ENCODE measurements around the gene METTL9. TPM values are rescaled to one million over a fixed set of nuclear protein-coding genes. Genes with fewer than 3 reads are reported as not detected.

Gene METTL9
- total RNA-seq, 1 donor from 2014 or later, result 108 TPM

DNA sequence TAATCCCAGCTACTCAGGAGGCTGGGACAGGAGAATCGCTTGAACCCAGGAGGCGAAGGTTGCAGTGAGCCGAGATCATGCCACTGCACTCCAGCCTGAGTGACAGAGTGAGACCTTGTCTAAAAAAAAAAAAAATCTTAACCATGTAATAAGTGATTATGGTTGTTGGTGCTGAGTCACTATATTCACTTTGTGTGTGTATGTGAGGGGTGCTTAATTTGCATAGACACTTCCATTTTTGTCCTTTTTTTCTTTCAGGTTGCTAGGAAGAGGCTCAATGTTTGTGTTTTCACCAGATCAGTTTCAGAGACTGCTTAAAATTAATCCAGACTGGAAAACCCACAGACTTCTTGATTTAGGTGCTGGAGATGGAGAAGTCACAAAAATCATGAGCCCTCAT is 18.2 kb downstream of the METTL9 start:
- no peak for DNase-seq
- TF ChIP-seq, protein P1, sequence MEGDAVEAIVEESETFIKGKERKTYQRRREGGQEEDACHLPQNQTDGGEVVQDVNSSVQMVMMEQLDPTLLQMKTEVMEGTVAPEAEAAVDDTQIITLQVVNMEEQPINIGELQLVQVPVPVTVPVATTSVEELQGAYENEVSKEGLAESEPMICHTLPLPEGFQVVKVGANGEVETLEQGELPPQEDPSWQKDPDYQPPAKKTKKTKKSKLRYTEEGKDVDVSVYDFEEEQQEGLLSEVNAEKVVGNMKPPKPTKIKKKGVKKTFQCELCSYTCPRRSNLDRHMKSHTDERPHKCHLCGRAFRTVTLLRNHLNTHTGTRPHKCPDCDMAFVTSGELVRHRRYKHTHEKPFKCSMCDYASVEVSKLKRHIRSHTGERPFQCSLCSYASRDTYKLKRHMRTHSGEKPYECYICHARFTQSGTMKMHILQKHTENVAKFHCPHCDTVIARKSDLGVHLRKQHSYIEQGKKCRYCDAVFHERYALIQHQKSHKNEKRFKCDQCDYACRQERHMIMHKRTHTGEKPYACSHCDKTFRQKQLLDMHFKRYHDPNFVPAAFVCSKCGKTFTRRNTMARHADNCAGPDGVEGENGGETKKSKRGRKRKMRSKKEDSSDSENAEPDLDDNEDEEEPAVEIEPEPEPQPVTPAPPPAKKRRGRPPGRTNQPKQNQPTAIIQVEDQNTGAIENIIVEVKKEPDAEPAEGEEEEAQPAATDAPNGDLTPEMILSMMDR (IDR thresholded peaks at IDR 0.05; ENCODE audit: partially characterized antibody, unreplicated experiment), result no peak
- no peaks in the 10 kb centered on the region for H3K9me3 Mint-ChIP-seq (ENCODE audit: unreplicated experiment)
- no peak overlapping the region for H3K27ac Mint-ChIP-seq (ENCODE audit: unreplicated experiment)
- peaks cover 3% of the 10 kb centered on the region for H3K4me1 Mint-ChIP-seq (ENCODE audit: low read depth, unreplicated experiment)
- H3K4me3 Mint-ChIP-seq (ENCODE audit: unreplicated experiment), result no peak overlapping the region
- H3K36me3 Mint-ChIP-seq (ENCODE audit: unreplicated experiment), result no peaks in the 10 kb centered on the region
- no peaks in the 10 kb centered on the region for H3K27me3 Mint-ChIP-seq (ENCODE audit: unreplicated experiment)

DNA sequence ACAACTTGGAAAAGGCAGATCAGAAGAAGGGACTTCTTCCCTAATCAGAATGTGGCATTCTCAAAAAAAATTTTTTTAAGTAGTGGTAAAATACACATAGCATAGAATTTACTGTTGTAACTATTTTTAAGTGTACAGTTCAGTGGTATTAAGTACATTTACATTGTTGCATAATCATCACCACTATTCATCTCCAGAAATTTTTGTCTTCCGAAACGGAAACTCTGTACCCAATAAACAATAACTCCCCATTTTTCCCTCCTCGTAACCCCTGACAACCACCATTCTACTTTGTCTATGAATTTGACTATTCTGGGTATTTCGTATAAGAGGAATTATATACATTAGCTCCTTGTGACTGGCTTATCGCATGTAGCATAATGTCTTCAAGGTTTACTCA is 18.9 kb downstream of the METTL9 start:
- Mint-ChIP-seq H3K4me3 (ENCODE audit: unreplicated experiment) (no peak overlapping the region), H3K27ac (ENCODE audit: unreplicated experiment) (no peak overlapping the region), H3K9me3 (ENCODE audit: unreplicated experiment) (no peaks in the 10 kb centered on the region), H3K36me3 (ENCODE audit: unreplicated experiment) (no peaks in the 10 kb centered on the region), H3K4me1 (ENCODE audit: low read depth, unreplicated experiment) (no peaks in the 10 kb centered on the region), H3K27me3 (ENCODE audit: unreplicated experiment) (no peaks in the 10 kb centered on the region)
- TF ChIP-seq, protein P1 (IDR thresholded peaks at IDR 0.05; ENCODE audit: partially characterized antibody, unreplicated experiment), result no peak
- no peak for DNase-seq

GRCh38 chr16:21619765-21620425 is 20.5 kb downstream of the METTL9 start:
- Mint-ChIP-seq H3K27ac (ENCODE audit: unreplicated experiment) (no peak overlapping the region), H3K36me3 (ENCODE audit: unreplicated experiment) (no peaks in the 10 kb centered on the region), H3K4me1 (ENCODE audit: low read depth, unreplicated experiment) (no peaks in the 10 kb centered on the region), H3K4me3 (ENCODE audit: unreplicated experiment) (no peak overlapping the region), H3K27me3 (ENCODE audit: unreplicated experiment) (no peaks in the 10 kb centered on the region), H3K9me3 (ENCODE audit: unreplicated experiment) (no peaks in the 10 kb centered on the region)
- TF ChIP-seq, protein P1 (IDR thresholded peaks at IDR 0.05; ENCODE audit: partially characterized antibody, unreplicated experiment), result no peak
- DNase-seq, result no peak

GRCh38 chr16:21620592-21620991 is 21.2 kb downstream of the METTL9 start:
- no peak for DNase-seq
- TF ChIP-seq, protein P1 (IDR thresholded peaks at IDR 0.05; ENCODE audit: partially characterized antibody, unreplicated experiment), result no peak
- no peaks in the 10 kb centered on the region for H3K4me1 Mint-ChIP-seq (ENCODE audit: low read depth, unreplicated experiment)
- no peaks in the 10 kb centered on the region for H3K9me3 Mint-ChIP-seq (ENCODE audit: unreplicated experiment)
- no peaks in the 10 kb centered on the region for H3K27me3 Mint-ChIP-seq (ENCODE audit: unreplicated experiment)
- no peak overlapping the region for H3K4me3 Mint-ChIP-seq (ENCODE audit: unreplicated experiment)
- H3K36me3 Mint-ChIP-seq (ENCODE audit: unreplicated experiment), result no peaks in the 10 kb centered on the region
- H3K27ac Mint-ChIP-seq (ENCODE audit: unreplicated experiment), result no peak overlapping the region

DNA sequence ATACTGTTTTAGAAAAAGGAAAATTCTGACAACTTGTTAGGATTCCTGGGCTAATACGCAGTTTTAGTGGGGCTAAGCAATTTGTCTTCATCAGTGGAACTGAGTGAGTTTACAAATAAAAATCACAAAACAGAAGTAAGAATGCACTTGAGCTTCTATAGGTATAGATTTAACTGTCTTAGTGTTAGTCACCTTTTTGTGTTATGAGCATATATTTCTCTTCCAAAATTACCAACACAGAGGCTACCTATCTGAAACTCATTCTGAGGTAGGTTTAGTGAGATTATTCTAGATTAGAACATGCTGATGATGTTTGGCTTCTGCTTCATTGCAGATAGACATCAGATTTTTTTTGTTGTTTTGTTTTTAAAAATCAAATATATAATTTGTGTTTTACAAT is 23.2 kb downstream of the METTL9 start:
- no peak overlapping the region for H3K27ac Mint-ChIP-seq (ENCODE audit: unreplicated experiment)
- H3K4me1 Mint-ChIP-seq (ENCODE audit: low read depth, unreplicated experiment), result no peaks in the 10 kb centered on the region
- H3K27me3 Mint-ChIP-seq (ENCODE audit: unreplicated experiment), result no peaks in the 10 kb centered on the region
- DNase-seq, result no peak
- H3K9me3 Mint-ChIP-seq (ENCODE audit: unreplicated experiment), result no peaks in the 10 kb centered on the region
- TF ChIP-seq, protein P1 (IDR thresholded peaks at IDR 0.05; ENCODE audit: partially characterized antibody, unreplicated experiment), result no peak
- H3K36me3 Mint-ChIP-seq (ENCODE audit: unreplicated experiment), result no peaks in the 10 kb centered on the region
- H3K4me3 Mint-ChIP-seq (ENCODE audit: unreplicated experiment), result no peak overlapping the region
